ENCODE results near the gene ZFAND3. TPM values are rescaled to one million over a fixed set of nuclear protein-coding genes. Genes with fewer than 3 reads are reported as not detected.

ZFAND3 gene
- total RNA-seq, 1 experiment from 2014 or later = 64.0 TPM

GRCh38 chr6:38086346-38086745, 266.8 kb downstream of the ZFAND3 start:
- intact Hi-C loops (cut with micrococcal nuclease; ENCODE audit: unreplicated experiment) = no loop called here
- CTCF ChIA-PET = no interaction called here
- POLR2A ChIA-PET (ENCODE audit: low non-redundant PET) = no interaction called here

GRCh38 chr6:38088010-38088409, 268.5 kb downstream of the ZFAND3 start:
- no peaks in the 10 kb centered on the region for H3K27me3 ChIP-seq (replicated peaks; ENCODE audit: insufficient read depth, low read depth, low read length, poor library complexity)
- H3K27ac ChIP-seq (ENCODE audit: low read depth, low read length, poor library complexity, severe bottlenecking) = no peak overlapping the region
- intact Hi-C loops (cut with micrococcal nuclease; ENCODE audit: unreplicated experiment) = no loop called here
- H3K9me3 ChIP-seq (ENCODE audit: low read depth, low read length, poor library complexity, severe bottlenecking) = no peaks in the 10 kb centered on the region
- no peak overlapping the region for H3K4me3 ChIP-seq (ENCODE audit: low read depth, low read length, poor library complexity, severe bottlenecking)
- H3K36me3 ChIP-seq (ENCODE audit: insufficient read depth, low read length, poor library complexity, severe bottlenecking) = no peaks in the 10 kb centered on the region
- no peak for DNase-seq (ENCODE audit: low spot score)
- POLR2A ChIA-PET (ENCODE audit: low non-redundant PET) = no interaction called here
- TF ChIP-seq EZH2 (IDR thresholded peaks at IDR 0.05; ENCODE audit: borderline replicate concordance, low read depth, low read length, poor library complexity, severe bottlenecking) (no peak), CTCF (conservative IDR thresholded peaks at IDR 0.05; ENCODE audit: low read depth, low read length) (no peak)
- CTCF ChIA-PET = no interaction called here
- BruUV-seq (replicated peaks) = no TSS peak
- no peaks in the 10 kb centered on the region for H3K4me1 ChIP-seq (ENCODE audit: insufficient read depth, low read length, poor library complexity, severe bottlenecking)

More at GRCh38 chr6:38086346-38086745, 266.8 kb downstream of the ZFAND3 start:
- Histone ChIP-seq H3K4me3 (ENCODE audit: low read depth, low read length, poor library complexity, severe bottlenecking) (no peak overlapping the region), H3K9me3 (ENCODE audit: low read depth, low read length, poor library complexity, severe bottlenecking) (no peaks in the 10 kb centered on the region), H3K27me3 (replicated peaks; ENCODE audit: insufficient read depth, low read depth, low read length, poor library complexity) (no peaks in the 10 kb centered on the region), H3K36me3 (ENCODE audit: insufficient read depth, low read length, poor library complexity, severe bottlenecking) (no peaks in the 10 kb centered on the region), H3K4me1 (ENCODE audit: insufficient read depth, low read length, poor library complexity, severe bottlenecking) (no peaks in the 10 kb centered on the region), H3K27ac (ENCODE audit: low read depth, low read length, poor library complexity, severe bottlenecking) (no peak overlapping the region)
- BruUV-seq (replicated peaks) = no TSS peak
- no peak for DNase-seq (ENCODE audit: low spot score)
- TF ChIP-seq EZH2 (IDR thresholded peaks at IDR 0.05; ENCODE audit: borderline replicate concordance, low read depth, low read length, poor library complexity, severe bottlenecking) (no peak), CTCF (conservative IDR thresholded peaks at IDR 0.05; ENCODE audit: low read depth, low read length) (no peak)

- intact Hi-C loops (cut with micrococcal nuclease; ENCODE audit: unreplicated experiment) = no loop called here
- no peaks in the 10 kb centered on the region for H3K9me3 ChIP-seq (ENCODE audit: low read depth, low read length, poor library complexity, severe bottlenecking)
- no peak overlapping the region for H3K4me3 ChIP-seq (ENCODE audit: low read depth, low read length, poor library complexity, severe bottlenecking)
- BruUV-seq (replicated peaks) = no TSS peak
- TF ChIP-seq CTCF (conservative IDR thresholded peaks at IDR 0.05; ENCODE audit: low read depth, low read length) (no peak), EZH2 (IDR thresholded peaks at IDR 0.05; ENCODE audit: borderline replicate concordance, low read depth, low read length, poor library complexity, severe bottlenecking) (no peak)
- ChIA-PET POLR2A (ENCODE audit: low non-redundant PET) (interaction anchor here (0.6 to 0.7 kb wide), 2 partner anchors 314 to 1135 kb away, joined by 3 to 9 read pairs; no protein-coding TSS in a partner anchor), CTCF (no interaction called here)
- H3K4me1 ChIP-seq (ENCODE audit: insufficient read depth, low read length, poor library complexity, severe bottlenecking) = peaks cover 4% of the 10 kb centered on the region
- no peaks in the 10 kb centered on the region for H3K27me3 ChIP-seq (replicated peaks; ENCODE audit: insufficient read depth, low read depth, low read length, poor library complexity)
- H3K36me3 ChIP-seq (ENCODE audit: insufficient read depth, low read length, poor library complexity, severe bottlenecking) = no peaks in the 10 kb centered on the region
- H3K27ac ChIP-seq (ENCODE audit: low read depth, low read length, poor library complexity, severe bottlenecking) = no peak overlapping the region
- DNase-seq (ENCODE audit: low spot score) = no peak
Observed at GRCh38 chr6:38088829-38089228, 269.3 kb downstream of the ZFAND3 start.
